ENCODE measurements around the gene ENOX1.
"Not testable (repeated sequence)": the region's sequence is repeated elsewhere in the genome, so short reads cannot be mapped to it uniquely, and the experiment has no call there.

Gene ENOX1

DNA sequence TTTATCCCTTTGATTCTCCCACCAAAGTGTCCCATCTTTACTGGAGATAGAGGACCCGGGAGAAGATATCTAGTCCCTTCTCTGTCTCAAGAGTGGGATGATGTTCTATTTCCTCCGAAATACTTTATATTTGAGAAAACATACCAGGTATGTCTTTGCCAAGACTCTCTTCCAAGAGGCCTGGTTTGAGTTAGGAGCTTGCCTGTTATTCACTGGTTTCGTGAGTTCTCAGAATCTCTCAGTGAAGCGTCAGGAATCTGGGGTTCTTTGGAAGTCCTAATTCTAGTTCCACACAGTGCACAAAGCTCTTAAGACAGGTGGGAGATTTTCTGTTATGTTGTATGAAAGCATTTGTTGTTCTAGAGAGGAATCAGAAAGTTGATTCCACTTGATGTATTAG lies 581.4 kb downstream of the ENOX1 start:
- DNase-seq (ENCODE audit: low read depth in 2 of 2) = no peak

GRCh38 chr13:43204591-43204990 lies 582.2 kb downstream of the ENOX1 start:
- no peak for DNase-seq (ENCODE audit: low read depth in 2 of 2)

DNA sequence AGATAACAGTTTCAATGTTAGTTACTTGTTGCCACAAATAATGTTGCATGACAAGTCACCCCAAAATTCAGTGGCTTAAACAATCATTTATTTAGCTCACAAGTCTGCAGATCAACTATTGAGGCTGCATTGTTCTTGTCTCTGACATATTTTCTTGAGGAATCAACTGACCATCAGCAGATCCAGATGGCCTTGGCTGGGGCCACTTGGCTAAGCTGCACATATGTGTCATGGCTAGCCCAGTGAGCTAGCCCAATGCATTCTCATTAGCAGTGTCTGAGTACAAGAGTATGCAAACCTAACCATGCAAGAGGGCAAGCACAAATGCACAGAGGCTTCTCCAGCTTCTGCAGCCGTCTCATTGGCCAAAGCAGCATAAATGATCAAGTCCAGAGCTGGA lies 583.0 kb downstream of the ENOX1 start:
- no peak for DNase-seq (ENCODE audit: low read depth in 2 of 2)

- no peak for DNase-seq (ENCODE audit: low read depth in 2 of 2)
These were observed 586.0 kb downstream of the ENOX1 start for GRCh38 chr13:43200736-43201135.

DNA sequence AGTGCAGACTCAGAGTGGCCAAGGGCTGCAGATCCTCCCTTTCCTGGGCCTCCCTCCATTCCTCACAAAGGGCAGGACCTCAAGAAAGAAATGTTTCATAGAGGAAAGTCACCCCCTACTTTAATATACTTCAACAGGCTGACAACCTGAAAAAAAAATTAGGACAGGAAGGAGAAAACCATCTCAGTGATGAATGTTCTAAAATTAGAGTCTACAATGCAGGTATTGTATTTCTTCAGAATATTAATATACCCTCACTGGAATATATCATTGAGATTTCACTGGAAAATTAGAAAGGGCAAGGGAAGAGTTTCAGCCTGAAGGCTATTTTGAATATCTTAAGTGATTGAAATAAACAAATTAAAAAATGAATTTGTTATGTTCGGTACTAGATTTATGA lies 586.5 kb downstream of the ENOX1 start:
- DNase-seq (ENCODE audit: low read depth in 2 of 2) = no peak

DNA sequence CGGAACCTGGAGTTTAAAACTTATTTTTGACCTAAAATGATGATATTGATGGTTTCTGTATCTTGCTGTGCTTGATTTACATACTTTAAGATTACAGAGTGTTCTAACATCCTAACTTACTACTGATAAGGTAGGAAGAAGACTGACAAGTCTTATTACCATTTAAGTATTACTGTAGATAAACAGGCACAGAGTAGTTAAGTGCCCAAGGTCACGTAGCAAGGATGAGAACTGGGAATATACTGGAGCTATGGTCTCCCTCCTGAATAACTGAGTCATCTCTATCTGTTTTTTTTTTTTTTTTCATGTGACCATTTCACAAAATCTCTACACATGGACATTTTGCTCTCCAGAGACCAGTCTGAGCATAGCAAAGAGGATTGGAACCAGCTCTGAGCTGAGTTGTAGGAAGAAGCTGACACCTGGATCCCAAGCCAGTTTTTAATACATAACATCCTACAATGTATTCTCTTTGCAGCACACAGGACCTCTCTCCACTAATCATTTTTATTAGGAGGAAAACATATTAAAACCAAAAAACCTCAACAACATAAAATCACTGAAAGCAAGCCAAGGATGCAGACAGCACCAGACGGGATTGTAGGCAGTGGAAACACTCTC lies 589.9 kb downstream of the ENOX1 start:
- DNase-seq (ENCODE audit: low read depth in 2 of 2) = no peak

GRCh38 chr13:43196086-43196621 lies 590.6 kb downstream of the ENOX1 start:
- no peak for DNase-seq (ENCODE audit: low read depth in 2 of 2)

GRCh38 chr13:43195551-43195950 lies 591.2 kb downstream of the ENOX1 start:
- DNase-seq (ENCODE audit: low read depth in 2 of 2) = no peak

- DNase-seq (ENCODE audit: low read depth in 2 of 2) = no peak
These were observed 591.7 kb downstream of the ENOX1 start for GRCh38 chr13:43195112-43195511.

GRCh38 chr13:43193789-43194420 lies 592.9 kb downstream of the ENOX1 start:
- DNase-seq (ENCODE audit: low read depth in 2 of 2) = no peak

DNA sequence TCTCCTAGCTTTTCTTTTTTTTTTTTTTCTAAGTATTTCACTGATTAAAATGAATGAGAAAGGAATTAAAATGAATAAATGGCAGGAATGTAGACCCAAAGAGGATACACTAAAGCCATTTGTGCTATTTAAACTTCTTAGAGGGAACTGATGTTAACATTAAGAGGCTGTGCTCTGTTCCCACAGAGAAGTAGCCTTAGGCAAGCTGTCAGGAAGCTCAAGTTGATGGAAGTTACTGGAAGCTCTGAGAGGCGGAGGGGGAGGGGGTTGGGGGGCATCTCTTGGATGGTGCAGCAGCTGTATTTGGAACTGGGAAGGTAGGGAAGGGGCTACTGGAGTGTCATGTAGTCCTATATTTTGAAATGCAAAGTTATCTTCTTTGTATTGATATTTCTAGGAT lies 595.2 kb downstream of the ENOX1 start:
- no peak for DNase-seq (ENCODE audit: low read depth in 2 of 2)

DNA sequence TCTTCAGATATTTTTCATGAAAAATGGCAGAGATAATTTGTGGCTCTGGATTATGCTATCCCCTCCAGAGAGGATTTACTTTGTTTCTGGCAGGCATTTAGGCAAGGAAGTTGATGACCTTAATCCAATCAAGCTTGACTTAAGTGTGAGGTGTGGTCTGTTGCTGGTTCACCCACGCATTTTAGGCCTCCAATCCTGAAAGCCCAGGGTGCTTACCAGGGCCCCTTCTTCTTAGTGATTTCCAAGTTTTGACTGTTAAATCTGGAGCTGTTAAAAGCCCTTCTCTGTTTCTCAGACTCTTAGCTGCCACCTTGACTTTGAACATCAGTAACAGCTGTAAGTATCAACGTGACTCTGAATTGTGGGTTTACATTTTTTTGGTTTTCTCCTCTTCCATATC lies 601.5 kb downstream of the ENOX1 start:
- no peak for DNase-seq (ENCODE audit: low read depth in 2 of 2)

- no peak for DNase-seq (ENCODE audit: low read depth in 2 of 2)
These were observed 605.9 kb downstream of the ENOX1 start for GRCh38 chr13:43180837-43181236.

DNA sequence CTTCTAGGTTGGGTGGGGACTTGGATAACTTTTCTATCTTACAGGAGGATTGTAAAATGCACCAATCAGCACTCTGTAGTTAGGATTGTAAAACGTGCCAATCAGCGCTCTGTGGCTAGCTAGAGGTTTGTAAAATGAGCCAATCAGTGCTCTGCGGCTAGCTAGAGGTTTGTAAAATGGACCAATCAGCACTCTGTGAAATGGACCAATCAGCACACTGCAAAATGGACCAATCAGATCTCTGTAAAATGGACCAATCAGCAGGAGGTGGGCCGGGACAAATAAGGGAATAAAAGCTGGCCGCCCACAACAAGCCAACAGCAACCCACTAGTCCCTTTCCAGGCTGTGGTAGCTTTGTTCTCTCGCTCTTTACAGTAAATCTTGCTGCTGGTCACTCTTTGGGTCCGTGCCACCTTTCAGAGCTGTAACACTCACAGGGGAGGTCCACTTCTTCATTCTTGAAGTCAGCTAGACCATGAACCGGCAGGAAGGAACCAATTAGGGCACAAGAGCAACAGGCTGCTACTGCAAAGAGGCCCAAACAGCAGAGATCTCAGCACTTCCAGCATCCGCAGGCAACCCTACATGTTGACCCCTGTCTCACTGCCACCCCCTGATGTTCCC lies 606.6 kb downstream of the ENOX1 start:
- no peak for DNase-seq (ENCODE audit: low read depth in 2 of 2)

GRCh38 chr13:43171489-43171888 lies 615.3 kb downstream of the ENOX1 start:
- DNase-seq (ENCODE audit: low read depth in 2 of 2) = no peak

GRCh38 chr13:43170506-43170905 lies 616.3 kb downstream of the ENOX1 start:
- DNase-seq (ENCODE audit: low read depth in 2 of 2) = no peak

GRCh38 chr13:43168434-43168833 lies 618.3 kb downstream of the ENOX1 start:
- not testable (repeated sequence) for DNase-seq (ENCODE audit: low read depth in 2 of 2)

DNA sequence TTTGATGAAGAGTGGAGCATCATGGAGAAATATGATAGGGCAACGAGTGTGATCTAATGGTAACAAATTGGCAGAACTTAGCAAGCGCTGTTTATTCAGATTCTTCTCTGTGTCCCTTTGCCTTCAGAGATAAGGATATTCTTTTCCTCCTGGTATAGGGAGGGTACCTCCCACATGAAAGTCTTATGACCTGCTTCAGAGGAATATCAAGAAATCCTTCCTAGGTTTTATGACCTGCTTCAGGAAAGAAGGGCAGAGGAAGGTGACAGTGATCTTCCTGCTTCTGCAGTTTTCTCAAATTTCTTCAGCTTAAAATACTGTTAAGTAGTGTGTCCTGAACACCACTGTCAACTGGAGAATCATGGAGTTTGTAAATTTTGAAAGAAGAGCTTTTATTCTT lies 619.0 kb downstream of the ENOX1 start:
- no peak for DNase-seq (ENCODE audit: low read depth in 2 of 2)

GRCh38 chr13:43166644-43167457 lies 619.9 kb downstream of the ENOX1 start:
- DNase-seq (ENCODE audit: low read depth in 2 of 2) = no peak
